Stimulated activated CD8-positive, alpha-beta memory T cell treated with anti-CD3 and anti-CD28 coated beads, Interleukin-4, amount 100 ng/mL, for 24 hours (primary cell): Measurements from ENCODE around the gene RBMY1B.
"Not testable (repeated sequence)": the region's sequence is repeated elsewhere in the genome, so short reads cannot be mapped to it uniquely, and the experiment has no call there.

Experiments used
- DNase-seq: peaks from one replicate; pipeline ENCODE4 v3.0.0-alpha.2; 2020; ENCODE audit warnings: low read depth

RBMY1B gene

GRCh38 chrY:21511038-21511437 is at the start of gene RBMY1B:
Gene RBMY1B (plus strand): TSS chrY:21511338. CDS start chrY:21513351, 2,013 bp downstream.
- not testable (repeated sequence) for DNase-seq

GRCh38 chrY:21462915-21463314 is 48.2 kb upstream of the RBMY1B start:
- not testable (repeated sequence) for DNase-seq

- no peak for DNase-seq
These were observed 28.2 kb upstream of the RBMY1B start for GRCh38 chrY:21482967-21483366.

GRCh38 chrY:21534579-21534978 is 23.4 kb downstream of the RBMY1B start, which contains the start of gene RBMY1A1:
Gene RBMY1A1 (plus strand): TSS chrY:21534879. CDS start chrY:21536892, 2,013 bp downstream.
- not testable (repeated sequence) for DNase-seq

- not testable (repeated sequence) for DNase-seq
These were observed 48.3 kb downstream of the RBMY1B start for GRCh38 chrY:21559316-21559984.
